IMR-90 (cell line): Measurements from ENCODE around the gene RPS23. TPM values are rescaled to one million over a fixed set of nuclear protein-coding genes. Genes with fewer than 3 reads are reported as not detected.

Experiments
- ATAC-seq: fragments of 200-7000 bp; cut with Tn5 transposase; 2 replicates; pipeline ENCODE4 v1.9.1; 2020; ENCODE audit warnings: low read depth, mild to moderate bottlenecking, moderate library complexity
- BruUV-seq: library from RNA; stranded (reverse); fragments of 400-500 nt; replicated peaks from 2 replicates; lab custom pipeline; 2021; lab: Mats Ljungman, UMichigan
- CTCF ChIA-PET: fragments of 300-600 bp; formaldehyde crosslinking; extraction: SDS; loops from one replicate; lab custom pipeline; 2021; ENCODE audit warnings: antibody characterized with exemption; lab: Yijun Ruan, JAX
- POLR2A ChIA-PET: fragments of 300-600 bp; sonication (Branson Sonifier 250); formaldehyde crosslinking; loops from one replicate; lab custom pipeline; 2022; ENCODE audit warnings: antibody characterized with exemption; ENCODE audit not compliant: unreplicated experiment; lab: Charles Lee
- DNase-seq: peaks from one replicate; pipeline ENCODE4 v3.0.0; 2013
- H2AFZ ChIP-seq: replicated peaks from 2 replicates; pipeline ENCODE3; 2013; ENCODE audit warnings: low read length, mild to moderate bottlenecking; ENCODE audit not compliant: poor library complexity
- H2AK5ac ChIP-seq: 2 replicates; pipeline ENCODE4 v1.6.1; 2013; ENCODE audit warnings: low read depth, low read length, inconsistent platforms
- H2AK9ac ChIP-seq: replicated peaks from 2 replicates; pipeline ENCODE3; 2013; ENCODE audit warnings: mild to moderate bottlenecking, low read depth, low read length, moderate library complexity; ENCODE audit not compliant: poor library complexity
- H2BK120ac ChIP-seq: 2 replicates; pipeline ENCODE4 v1.6.1; 2013; ENCODE audit warnings: low read depth, low read length, inconsistent platforms
- H2BK15ac ChIP-seq: 3 replicates; pipeline ENCODE4 v1.6.1; 2013; ENCODE audit warnings: low read depth, low read length, inconsistent platforms
- H2BK20ac ChIP-seq: 2 replicates; pipeline ENCODE4 v1.6.1; 2013; ENCODE audit warnings: low read depth, mild to moderate bottlenecking, inconsistent platforms, low read length, moderate library complexity
- H2BK5ac ChIP-seq: 2 replicates; pipeline ENCODE4 v1.6.1; 2013; ENCODE audit warnings: mild to moderate bottlenecking, low read depth, low read length, inconsistent platforms; ENCODE audit not compliant: poor library complexity, severe bottlenecking
- H3K14ac ChIP-seq: replicated peaks from 2 replicates; pipeline ENCODE4 v1.6.1; 2013; ENCODE audit warnings: low read depth, low read length, inconsistent platforms
- H3K18ac ChIP-seq: 2 replicates; pipeline ENCODE4 v1.6.1; 2013; ENCODE audit warnings: low read depth, low read length, control low read depth
- H3K23ac ChIP-seq: 2 replicates; pipeline ENCODE4 v1.6.1; 2013; ENCODE audit warnings: low read depth, low read length, inconsistent platforms
- H3K27ac ChIP-seq: 2 replicates; pipeline ENCODE4 v1.5.1; 2013; ENCODE audit warnings: mild to moderate bottlenecking, control low read depth, low read length; ENCODE audit not compliant: insufficient read depth
- H3K27me3 ChIP-seq: 2 replicates; pipeline ENCODE4 v1.6.1; 2013; ENCODE audit warnings: low read length; ENCODE audit not compliant: control insufficient read depth, insufficient read depth
- H3K36me3 ChIP-seq: 2 replicates; pipeline ENCODE4 v1.6.1; 2013; ENCODE audit warnings: low read length, mixed read lengths; ENCODE audit not compliant: control insufficient read depth, insufficient read depth
- H3K4ac ChIP-seq: 2 replicates; pipeline ENCODE4 v1.6.1; 2013; ENCODE audit warnings: low read depth, low read length, inconsistent platforms
- H3K4me1 ChIP-seq: 2 replicates; pipeline ENCODE4 v1.6.1; 2013; ENCODE audit warnings: low read length, mixed read lengths; ENCODE audit not compliant: control insufficient read depth, insufficient read depth
- H3K4me2 ChIP-seq: 2 replicates; pipeline ENCODE4 v1.6.1; 2013; ENCODE audit warnings: low read depth, mild to moderate bottlenecking, control low read depth, low read length, moderate library complexity
- H3K4me3 ChIP-seq: 2 replicates; pipeline ENCODE4 v1.5.1; 2013; ENCODE audit warnings: low read depth, mild to moderate bottlenecking, control low read depth, low read length, moderate library complexity; ENCODE audit not compliant: insufficient read depth
- H3K56ac ChIP-seq: 2 replicates; pipeline ENCODE4 v1.6.1; 2013; ENCODE audit warnings: low read length, inconsistent platforms; ENCODE audit not compliant: insufficient read depth; ENCODE audit errors: extremely low read depth
- H3K79me1 ChIP-seq, 2 experiments: 2 replicates each; pipeline ENCODE4 v1.6.1; 2013; ENCODE audit warnings: low read length in 2 of 2, inconsistent platforms in 1 of 2, low read depth in 1 of 2
- H3K9ac ChIP-seq: 2 replicates; pipeline ENCODE4 v1.6.1; 2013; ENCODE audit warnings: low read depth, low read length, control low read depth
- H3K9me1 ChIP-seq: 2 replicates; pipeline ENCODE4 v1.6.1; 2013; ENCODE audit warnings: low read length, inconsistent platforms; ENCODE audit not compliant: insufficient read depth
- H3K9me3 ChIP-seq: 2 replicates; pipeline ENCODE4 v1.6.1; 2013; ENCODE audit warnings: low read length; ENCODE audit not compliant: control insufficient read depth, insufficient read depth
- H4K20me1 ChIP-seq: 2 replicates; pipeline ENCODE4 v1.6.1; 2013; ENCODE audit warnings: low read length, inconsistent platforms; ENCODE audit not compliant: insufficient read depth
- H4K5ac ChIP-seq: 2 replicates; pipeline ENCODE4 v1.6.1; 2013; ENCODE audit warnings: mild to moderate bottlenecking, low read depth, low read length, control low read depth
- H4K8ac ChIP-seq, 2 experiments: 2 replicates each; pipeline ENCODE4 v1.6.1; 2013; ENCODE audit warnings: low read depth in 2 of 2, low read length in 2 of 2, control low read depth in 1 of 2, inconsistent platforms in 1 of 2
- H4K91ac ChIP-seq: 2 replicates; pipeline ENCODE4 v1.6.1; 2013; ENCODE audit warnings: low read depth, low read length, inconsistent platforms; ENCODE audit not compliant: insufficient read depth
- CEBPB ChIP-seq: IDR thresholded peaks from 2 replicates; pipeline ENCODE4 v1.6.1; 2012; ENCODE audit warnings: low read depth, low read length, improper control_type of control experiment
- ELK1 ChIP-seq: fragments of 150-350 bp; IDR thresholded peaks from 2 replicates; pipeline ENCODE4 v1.6.1; 2016; ENCODE audit warnings: low read depth, mild to moderate bottlenecking, low read length, moderate library complexity, borderline replicate concordance
- MAZ ChIP-seq: IDR thresholded peaks from 2 replicates; pipeline ENCODE4 v1.6.1; 2012; ENCODE audit warnings: low read depth, mild to moderate bottlenecking, low read length, improper control_type of control experiment, moderate library complexity, borderline replicate concordance
- MXI1 ChIP-seq: IDR thresholded peaks from 2 replicates; pipeline ENCODE4 v1.6.1; 2012; ENCODE audit warnings: low read depth, mild to moderate bottlenecking, low read length, moderate library complexity, borderline replicate concordance
- RFX5 ChIP-seq: IDR thresholded peaks from 2 replicates; pipeline ENCODE4 v1.8.0; 2012; ENCODE audit warnings: low read depth, mild to moderate bottlenecking, low read length, moderate library complexity
- SMC3 ChIP-seq: fragments of 150-350 bp; IDR thresholded peaks from 2 replicates; pipeline ENCODE4 v1.6.1; 2016; ENCODE audit warnings: low read depth, mild to moderate bottlenecking, antibody characterized with exemption, low read length, moderate library complexity
- WGBS, 2 experiments: methylation state at CpG; one replicate each; pipeline versions ENCODE4 v1.1.5 to v1.1.7; 2013; ENCODE audit warnings: missing lambda C conversion rate in 2 of 2; ENCODE audit not compliant: insufficient read length in 1 of 2; ENCODE audit errors: extremely low coverage in 2 of 2; 5-methylcytosine and 5-hydroxymethylcytosine counted together
- dilution Hi-C: fragments of 300-500 bp; cut with HindIII; formaldehyde crosslinking; loops from one replicate; pipeline ENCODE4 v1.14.3; 2018; ENCODE audit warnings: low sequenced_read_pairs; ENCODE audit not compliant: unreplicated experiment
- in situ Hi-C: fragments of 300-500 bp; cut with MboI; formaldehyde crosslinking; loops from 3 replicates; pipeline ENCODE4 v1.14.3; 2019; ENCODE audit warnings: low sequenced_read_pairs, inconsistent platforms, mixed read lengths
- intact Hi-C: fragments of 100-400 bp; cut with micrococcal nuclease; formaldehyde crosslinking; loops from 2 replicates; pipeline ENCODE4 v1.10.0; 2022
- polyA plus RNA-seq, 3 experiments: library from polyadenylated mRNA; depleted of rRNA; stranded (reverse); fragments of >200 nt; gene quantifications; 2 replicates each; pipeline ENCODE4 v1.2.3, GENCODE V29; 2012; ENCODE audit warnings: low replicate concordance in 1 of 3
- total RNA-seq: library from RNA; depleted of rRNA; stranded (reverse); fragments of >200 nt; gene quantifications from 2 replicates; pipeline ENCODE4 v1.2.3, GENCODE V29; 2012
- TF ChIP-seq, protein P1 (sequence below): conservative IDR thresholded peaks from 2 replicates; pipeline ENCODE4 v1.5.1; 2012; ENCODE audit warnings: mild to moderate bottlenecking, low read depth, low read length, improper control_type of control experiment

RPS23 gene
- total and polyA plus RNA-seq, 2 of the 4 experiments (the other 2 are of a cell fraction): 3,186 to 3,318 TPM

GRCh38 chr5:82234885-82235284 lies 43.3 kb downstream of the RPS23 start:
- Histone ChIP-seq H3K56ac (no peak overlapping the region), H3K9ac (no peak overlapping the region), H3K79me1 (no peaks in the 10 kb centered on the region), H3K4me3 (no peak overlapping the region), H3K27me3 (no peaks in the 10 kb centered on the region), H2BK20ac (no peak overlapping the region), H2BK5ac (no peak overlapping the region), H3K4me1 (no peaks in the 10 kb centered on the region), H3K9me3 (no peaks in the 10 kb centered on the region), H2BK15ac (no peak overlapping the region), H4K5ac (no peak overlapping the region), H4K8ac (no peak overlapping the region), H2AK9ac (no peak overlapping the region), H2AK5ac (no peak overlapping the region), H3K27ac (no peak overlapping the region), H3K9me1 (0 out of 2 replicates have a peak, but pooled peaks cover 3% of the 10 kb centered on the region), H4K20me1 (no peaks in the 10 kb centered on the region), H2BK120ac (no peak overlapping the region), H3K23ac (no peak overlapping the region), H3K36me3 (no peaks in the 10 kb centered on the region), H4K91ac (no peak overlapping the region), H3K18ac (no peak overlapping the region), H3K14ac (no peak overlapping the region), H3K4me2 (no peak overlapping the region), H2AFZ (no peak overlapping the region), H3K4ac (no peak overlapping the region)
- CTCF ChIA-PET: interaction anchor here (1.4 kb wide), 1 partner anchor 9 kb away, joined by 5 read pairs; no protein-coding TSS in a partner anchor
- BruUV-seq: no TSS peak
- intact Hi-C loops: no loop called here
- POLR2A ChIA-PET: no interaction called here
- WGBS, 2 experiments: no CpG with 5 or more reads among the region's 5 CpGs
- no peak for DNase-seq
- dilution Hi-C loops: no loop called here
- TF ChIP-seq MAZ (no peak), MXI1 (no peak), CEBPB (no peak), RFX5 (no peak), ELK1 (no peak), SMC3 (no peak)
- TF ChIP-seq, protein P1, sequence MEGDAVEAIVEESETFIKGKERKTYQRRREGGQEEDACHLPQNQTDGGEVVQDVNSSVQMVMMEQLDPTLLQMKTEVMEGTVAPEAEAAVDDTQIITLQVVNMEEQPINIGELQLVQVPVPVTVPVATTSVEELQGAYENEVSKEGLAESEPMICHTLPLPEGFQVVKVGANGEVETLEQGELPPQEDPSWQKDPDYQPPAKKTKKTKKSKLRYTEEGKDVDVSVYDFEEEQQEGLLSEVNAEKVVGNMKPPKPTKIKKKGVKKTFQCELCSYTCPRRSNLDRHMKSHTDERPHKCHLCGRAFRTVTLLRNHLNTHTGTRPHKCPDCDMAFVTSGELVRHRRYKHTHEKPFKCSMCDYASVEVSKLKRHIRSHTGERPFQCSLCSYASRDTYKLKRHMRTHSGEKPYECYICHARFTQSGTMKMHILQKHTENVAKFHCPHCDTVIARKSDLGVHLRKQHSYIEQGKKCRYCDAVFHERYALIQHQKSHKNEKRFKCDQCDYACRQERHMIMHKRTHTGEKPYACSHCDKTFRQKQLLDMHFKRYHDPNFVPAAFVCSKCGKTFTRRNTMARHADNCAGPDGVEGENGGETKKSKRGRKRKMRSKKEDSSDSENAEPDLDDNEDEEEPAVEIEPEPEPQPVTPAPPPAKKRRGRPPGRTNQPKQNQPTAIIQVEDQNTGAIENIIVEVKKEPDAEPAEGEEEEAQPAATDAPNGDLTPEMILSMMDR: no peak
- in situ Hi-C loops: no loop called here
- no peak for ATAC-seq
